Dedifferentiated amniotic fluid mesenchymal stem cell (primary cell): ENCODE measurements around the gene ACTN1.

ENCODE experiments used
- DNase-seq: peaks from one replicate; pipeline ENCODE4 v3.0.0-alpha.2; 2016; ENCODE audit errors: extremely low spot score

ACTN1 gene

GRCh38 chr14:68919129-68919927 is 59.8 kb downstream of the ACTN1 start:
- DNase-seq: no peak

- DNase-seq: no peak
Measured at GRCh38 chr14:68918612-68919011, 60.5 kb downstream of the ACTN1 start.

DNA sequence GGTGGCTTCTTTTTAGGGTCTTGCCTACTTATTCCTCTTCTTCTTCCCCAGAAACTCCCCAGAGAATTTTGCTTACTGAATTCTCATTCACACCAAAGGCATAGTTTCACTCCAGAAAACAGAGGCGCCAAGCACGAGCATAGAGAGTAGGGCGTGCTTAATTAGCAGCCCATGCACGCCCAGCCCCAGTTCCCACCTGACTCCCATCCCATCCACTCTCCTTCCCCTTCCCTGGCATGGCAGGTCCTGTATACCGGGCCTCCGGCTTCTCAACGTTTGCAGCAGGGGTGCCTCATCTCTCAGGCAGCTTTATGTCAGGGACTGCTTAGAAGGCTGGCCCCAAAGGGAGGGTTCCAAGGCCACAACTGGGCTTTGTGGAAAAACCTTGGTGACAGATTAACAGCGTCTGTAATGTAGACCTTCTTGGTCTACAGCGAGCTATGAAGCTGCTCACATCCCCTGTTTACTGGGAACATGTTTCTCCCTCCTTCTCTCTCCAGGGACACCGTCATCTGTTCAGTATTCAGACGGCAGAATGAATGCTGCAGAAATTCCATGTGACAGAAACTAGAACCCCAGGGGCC is 62.7 kb downstream of the ACTN1 start:
- no peak for DNase-seq

- DNase-seq: no peak
Measured at GRCh38 chr14:68913516-68913915, 65.6 kb downstream of the ACTN1 start.

- peak; percentile 73 for DNase-seq
Measured at GRCh38 chr14:68911594-68912227, 67.4 kb downstream of the ACTN1 start.

DNA sequence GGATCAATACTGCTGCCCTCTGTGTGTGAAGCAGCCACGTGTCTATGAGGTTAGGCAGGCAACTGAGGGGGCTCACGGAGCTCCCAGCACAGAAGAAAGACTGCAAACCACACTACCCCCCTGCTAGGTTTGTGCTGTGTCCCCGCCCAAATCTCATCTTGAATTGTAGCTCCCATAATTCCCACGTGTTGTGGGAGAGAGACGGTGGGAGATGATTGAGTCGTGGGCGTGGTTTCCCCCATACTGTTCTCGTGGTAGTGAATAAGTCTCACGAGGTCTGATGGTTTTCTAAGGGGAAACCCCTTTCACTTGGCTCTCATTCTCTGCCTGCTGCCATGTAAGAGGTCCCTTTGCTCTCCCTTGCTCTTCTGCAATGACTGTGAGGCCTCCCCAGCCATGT is 68.6 kb downstream of the ACTN1 start:
- no peak for DNase-seq

DNA sequence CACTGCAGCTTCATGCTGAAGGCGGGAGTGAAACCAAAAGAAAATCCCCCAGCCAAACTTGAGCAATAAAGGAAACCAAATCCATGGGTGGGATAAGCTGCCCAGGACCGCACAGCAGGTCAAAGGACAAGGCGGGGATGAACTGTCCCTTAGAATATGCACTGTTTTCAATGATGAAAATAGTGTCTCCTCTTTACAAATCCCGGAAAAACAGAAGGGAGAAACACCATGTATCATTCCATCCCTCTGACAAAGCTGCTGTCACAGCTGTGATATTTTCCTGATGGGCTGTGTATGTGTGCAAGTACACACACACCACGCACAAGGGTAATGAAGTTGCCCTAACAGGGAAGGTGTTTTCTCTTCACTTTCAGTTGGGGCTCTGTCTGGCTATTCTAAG is 70.3 kb downstream of the ACTN1 start:
- no peak for DNase-seq

- no peak for DNase-seq
Measured at GRCh38 chr14:68908201-68908600, 70.9 kb downstream of the ACTN1 start.

- DNase-seq: no peak
Measured at GRCh38 chr14:68906439-68906838, 72.7 kb downstream of the ACTN1 start.

DNA sequence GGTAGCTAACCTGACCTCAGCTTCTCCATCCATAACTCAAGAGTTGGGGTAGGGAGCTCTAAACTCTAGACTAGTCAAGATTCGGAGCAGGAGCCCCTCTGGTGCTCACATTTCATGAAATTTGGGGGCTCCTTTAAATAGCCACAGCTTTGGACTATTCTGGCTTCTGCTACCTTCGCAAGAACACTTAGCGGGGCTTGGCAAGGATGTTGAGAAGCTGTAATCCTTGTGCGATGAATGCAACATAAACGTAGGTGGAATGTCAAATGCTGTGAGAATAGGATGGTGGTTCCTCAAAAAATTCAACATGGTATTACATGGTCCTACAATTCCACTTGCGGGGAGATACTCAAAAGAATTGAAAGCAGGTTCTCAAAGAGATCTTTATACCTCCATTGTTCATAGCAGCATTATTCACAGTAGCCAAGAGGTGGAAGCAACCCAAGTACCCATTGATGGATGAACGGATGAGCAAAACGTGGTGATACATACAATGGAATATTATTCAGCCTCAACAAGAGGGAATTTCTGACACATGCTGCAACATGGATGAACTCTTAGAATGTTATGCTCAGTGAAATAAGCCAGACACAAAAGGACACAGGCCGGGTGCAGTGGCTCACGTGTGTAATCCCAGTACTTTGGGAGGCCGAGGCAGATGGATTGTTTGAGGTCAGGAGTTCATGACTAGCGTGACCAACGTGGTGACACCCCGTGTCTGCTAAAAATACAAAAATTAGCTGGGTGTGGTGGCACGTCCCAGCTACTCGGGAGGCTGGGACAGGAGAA is 73.8 kb downstream of the ACTN1 start:
- no peak for DNase-seq

DNA sequence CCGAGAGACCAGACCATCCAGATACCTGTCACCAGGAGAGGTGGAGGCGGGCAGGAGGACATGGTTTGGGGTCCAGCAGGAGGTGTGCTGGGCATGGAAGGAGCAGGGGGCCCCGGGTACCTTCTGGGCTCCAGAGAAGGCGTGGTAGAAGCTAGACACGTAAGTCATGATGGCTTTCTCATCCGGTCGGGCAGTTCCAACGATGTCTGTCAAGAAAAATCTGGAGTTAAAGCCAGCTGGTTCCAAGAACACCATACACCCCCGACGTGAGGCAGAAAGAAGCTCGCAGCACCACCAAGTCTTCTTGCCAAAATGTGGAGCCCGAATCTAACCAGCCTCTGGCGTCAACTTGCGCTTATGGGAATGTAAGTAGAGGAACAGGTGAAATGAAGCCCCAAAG is 76.7 kb downstream of the ACTN1 start:
- DNase-seq: no peak

DNA sequence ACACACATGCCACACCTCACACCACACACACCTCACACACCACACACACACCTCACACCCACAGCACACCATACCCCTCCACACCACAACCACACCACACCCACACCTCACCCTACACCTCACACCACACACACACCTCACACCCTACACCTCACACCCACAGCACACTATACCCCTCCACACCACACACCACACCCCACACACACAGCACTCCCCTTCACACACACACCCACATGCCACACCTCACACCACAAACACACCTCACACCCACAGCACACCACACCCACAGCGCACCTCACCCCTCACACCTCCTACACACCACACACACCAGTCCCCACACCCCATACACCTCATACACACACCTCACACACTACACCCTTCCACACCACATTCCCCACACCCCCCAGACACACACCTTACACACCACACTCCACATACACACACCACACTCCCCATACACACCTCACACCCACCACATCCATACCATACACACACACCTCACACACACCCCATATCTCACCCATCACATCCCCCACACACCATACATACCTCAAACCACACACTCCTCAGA is 80.0 kb downstream of the ACTN1 start:
- no peak for DNase-seq

DNA sequence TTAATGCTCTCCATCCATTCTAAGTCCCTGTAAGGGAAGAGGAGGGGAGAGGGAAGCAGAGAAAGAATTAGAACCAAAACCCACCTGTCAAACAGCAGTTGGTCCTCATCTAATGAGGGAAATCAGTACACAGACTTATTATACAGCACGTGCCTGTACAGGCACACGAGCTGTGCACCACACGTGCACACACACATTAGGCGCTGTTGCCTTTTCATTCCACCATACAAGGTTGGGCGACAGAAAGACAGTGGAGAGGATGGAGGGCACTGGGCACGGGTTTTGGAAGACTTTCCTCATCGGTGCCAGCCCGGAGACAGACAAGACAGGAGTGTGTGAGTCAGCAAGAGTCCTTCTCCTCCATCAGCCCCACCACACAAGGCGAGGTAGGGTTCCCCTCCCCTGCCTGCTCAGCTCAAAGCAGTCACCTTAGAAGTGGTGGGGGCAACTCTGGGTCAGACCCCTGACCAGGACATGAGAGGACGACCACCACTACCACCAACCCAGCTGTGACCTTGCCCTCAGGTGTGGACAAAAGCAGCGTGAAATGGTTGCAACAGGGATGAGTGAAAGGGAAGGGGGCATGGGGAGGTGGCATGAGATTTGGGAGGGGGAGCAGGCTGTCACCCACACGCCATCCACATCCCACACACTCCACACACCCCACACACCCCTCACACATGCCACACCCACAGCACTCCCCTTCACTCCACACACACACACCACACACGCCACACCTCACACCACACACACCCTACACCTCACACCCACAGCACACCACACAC is 80.7 kb downstream of the ACTN1 start:
- no peak for DNase-seq

- no peak for DNase-seq
Measured at GRCh38 chr14:68897559-68898155, 81.4 kb downstream of the ACTN1 start.

DNA sequence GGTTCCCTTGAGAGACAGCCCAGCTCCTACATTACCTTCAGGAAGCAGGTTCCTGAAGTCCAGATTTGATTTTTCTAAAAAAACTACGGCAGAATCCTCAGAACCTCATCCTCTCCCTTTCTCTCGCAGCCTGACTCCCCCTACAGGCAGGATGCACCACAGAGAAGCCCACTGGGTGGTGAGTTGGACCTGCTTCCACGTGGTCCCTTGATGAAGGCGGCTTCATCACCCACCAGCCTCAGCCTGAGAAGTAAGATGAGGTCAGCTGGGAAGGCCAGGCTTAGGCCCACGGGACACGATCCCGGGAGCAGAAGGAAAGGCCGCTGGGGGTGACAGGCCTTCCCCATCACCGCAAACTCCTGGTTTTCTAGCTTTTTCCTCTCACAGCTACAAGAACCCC is 83.0 kb downstream of the ACTN1 start:
- no peak for DNase-seq

- no peak for DNase-seq
Measured at GRCh38 chr14:68894802-68895703, 84.0 kb downstream of the ACTN1 start.

GRCh38 chr14:68894123-68894522 is 85.0 kb downstream of the ACTN1 start:
- DNase-seq: no peak

DNA sequence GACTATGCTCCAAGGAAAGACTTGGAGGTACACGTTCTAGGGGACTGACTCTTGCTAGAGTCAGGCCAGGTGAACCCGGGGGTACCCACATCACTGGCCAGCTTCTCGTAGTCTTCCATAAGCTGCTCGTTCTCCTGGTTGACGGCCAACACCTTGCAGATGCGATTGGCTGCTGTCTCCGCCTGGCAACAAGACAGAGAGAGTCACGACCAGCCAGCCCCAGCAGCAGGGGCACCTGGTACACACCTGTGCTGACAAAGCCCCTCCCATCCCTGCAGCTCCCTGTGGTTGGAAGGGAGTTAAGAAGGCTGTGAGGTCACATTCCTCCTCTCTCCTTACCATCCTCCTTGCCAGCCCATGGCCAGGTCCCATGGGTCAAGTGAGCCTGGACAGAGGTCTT is 85.5 kb downstream of the ACTN1 start:
- no peak for DNase-seq

- no peak for DNase-seq
Measured at GRCh38 chr14:68892961-68893360, 86.1 kb downstream of the ACTN1 start.
